ENCODE measurements around the gene GPR62. TPM values are rescaled to one million over a fixed set of nuclear protein-coding genes. Genes with fewer than 3 reads are reported as not detected.

GPR62 gene
- polyA plus RNA-seq, 3 donors = not detected

DNA sequence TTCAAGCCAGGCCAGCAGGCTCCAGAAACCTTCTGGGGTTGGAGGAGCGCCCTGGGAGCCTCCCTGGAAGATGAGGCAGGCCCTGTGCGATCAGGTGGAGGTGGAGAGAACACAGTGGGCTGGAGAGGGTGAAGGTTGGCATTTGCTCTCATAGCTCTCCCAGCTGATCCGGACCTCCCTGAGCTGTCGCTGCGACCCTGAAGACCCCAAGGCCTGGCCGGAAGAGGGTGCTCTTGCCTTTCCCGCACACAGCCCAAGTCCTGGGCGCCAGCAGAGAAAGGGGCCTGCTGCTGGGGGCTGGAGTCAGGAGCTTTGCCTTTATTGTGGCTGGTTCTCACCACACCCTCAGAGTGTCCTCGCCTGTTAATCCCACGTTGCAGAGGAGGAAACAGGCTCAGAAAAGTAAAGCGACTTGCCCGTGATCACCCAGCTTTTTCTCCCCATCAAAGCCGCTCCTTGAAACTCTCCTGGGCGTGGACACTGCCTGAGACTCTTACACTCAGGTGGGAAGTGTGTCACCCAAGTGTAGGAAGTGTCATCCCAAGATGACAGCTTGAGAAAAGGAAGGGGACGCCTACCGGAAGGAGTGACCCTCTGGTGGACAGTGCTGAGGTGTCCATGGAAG lies 49.1 kb downstream of the GPR62 start:
- Histone ChIP-seq H3K27me3 (ENCODE audit: control insufficient read depth in 2 of 2, insufficient read depth in 2 of 2, low read length in 2 of 2) (no peaks in the 10 kb centered on the region), H3K79me2 (ENCODE audit: insufficient read depth, low read length) (no peaks in the 10 kb centered on the region), H3K4me2 (replicated peaks; ENCODE audit: extremely low read depth, low read length, poor library complexity, severe bottlenecking) (no peak overlapping the region), H3K27ac (ENCODE audit: low read depth in 1 of 2, low read length in 2 of 2) (no peak overlapping the region), H2AFZ (ENCODE audit: insufficient read depth, low read depth, low read length, poor library complexity, severe bottlenecking) (no peak overlapping the region), H3K9me3 (replicated peaks in 1 of 2; ENCODE audit: control insufficient read depth in 1 of 2, insufficient read depth in 1 of 2, low read length in 2 of 2) (no peaks in the 10 kb centered on the region), H3K4me1 (ENCODE audit: control insufficient read depth in 1 of 2, insufficient read depth in 2 of 2, low read length in 2 of 2) (peaks cover 22 to 29% of the 10 kb centered on the region in 2 donors), H3K36me3 (replicated peaks in 1 of 2; ENCODE audit: control insufficient read depth in 1 of 2, insufficient read depth in 2 of 2, low read length in 2 of 2) (no peaks in the 10 kb centered on the region), H3K9ac (ENCODE audit: insufficient read depth, low read length, poor library complexity, severe bottlenecking) (no peak overlapping the region), H3K4me3 (replicated peaks in 1 of 3; ENCODE audit: low read depth in 2 of 3, low read length in 3 of 3) (no peak overlapping the region), H4K20me1 (ENCODE audit: insufficient read depth, low read length) (no peaks in the 10 kb centered on the region)
- intact Hi-C loops (cut with micrococcal nuclease) = loop anchor here in 1 of 2 donors (5.0 kb wide), 1 partner anchor 48 kb away; no protein-coding TSS in a partner anchor
- WGBS (ENCODE audit: insufficient coverage) = 91% methylated on average over 8 of the region's 16 CpGs
- Mint-ChIP-seq H3K27ac (no peak overlapping the region), H3K4me3 (no peak overlapping the region), H3K27me3 (ENCODE audit: low read depth in 3 of 3) (peaks cover 0 to 7% (median 5%) of the 10 kb centered on the region in 3 donors), H3K4me1 (peaks cover 23% of the 10 kb centered on the region), H3K36me3 (no peaks in the 10 kb centered on the region), H3K9me3 (no peaks in the 10 kb centered on the region)
- TF ChIP-seq, protein P1, sequence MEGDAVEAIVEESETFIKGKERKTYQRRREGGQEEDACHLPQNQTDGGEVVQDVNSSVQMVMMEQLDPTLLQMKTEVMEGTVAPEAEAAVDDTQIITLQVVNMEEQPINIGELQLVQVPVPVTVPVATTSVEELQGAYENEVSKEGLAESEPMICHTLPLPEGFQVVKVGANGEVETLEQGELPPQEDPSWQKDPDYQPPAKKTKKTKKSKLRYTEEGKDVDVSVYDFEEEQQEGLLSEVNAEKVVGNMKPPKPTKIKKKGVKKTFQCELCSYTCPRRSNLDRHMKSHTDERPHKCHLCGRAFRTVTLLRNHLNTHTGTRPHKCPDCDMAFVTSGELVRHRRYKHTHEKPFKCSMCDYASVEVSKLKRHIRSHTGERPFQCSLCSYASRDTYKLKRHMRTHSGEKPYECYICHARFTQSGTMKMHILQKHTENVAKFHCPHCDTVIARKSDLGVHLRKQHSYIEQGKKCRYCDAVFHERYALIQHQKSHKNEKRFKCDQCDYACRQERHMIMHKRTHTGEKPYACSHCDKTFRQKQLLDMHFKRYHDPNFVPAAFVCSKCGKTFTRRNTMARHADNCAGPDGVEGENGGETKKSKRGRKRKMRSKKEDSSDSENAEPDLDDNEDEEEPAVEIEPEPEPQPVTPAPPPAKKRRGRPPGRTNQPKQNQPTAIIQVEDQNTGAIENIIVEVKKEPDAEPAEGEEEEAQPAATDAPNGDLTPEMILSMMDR (IDR thresholded peaks at IDR 0.05) = no peak
- no peak for DNase-seq

DNA sequence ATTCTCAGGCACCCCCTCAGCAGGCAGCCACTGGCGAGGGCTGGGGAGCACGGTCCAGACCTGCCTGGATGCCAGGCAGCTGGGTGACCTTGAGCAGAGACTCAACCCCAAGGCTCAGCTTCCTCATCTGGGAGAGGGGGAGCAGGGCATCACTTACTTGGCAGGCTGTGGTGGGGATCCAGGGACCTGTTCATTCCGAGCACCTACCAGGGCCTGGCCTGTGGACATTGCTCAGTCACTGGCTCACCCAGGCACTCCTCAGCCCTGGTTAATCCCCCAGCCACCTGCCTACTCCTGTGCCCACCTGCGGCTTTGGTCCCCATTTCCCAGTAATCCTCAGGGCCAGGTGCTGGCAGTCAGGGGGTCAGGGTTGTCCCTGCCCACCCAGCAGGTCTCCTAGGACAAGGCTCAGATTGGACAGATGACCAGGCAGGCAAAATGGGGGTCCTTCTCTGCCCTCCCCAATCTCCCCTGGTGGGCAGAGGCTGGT lies 49.8 kb downstream of the GPR62 start:
- TF ChIP-seq, protein P1 (IDR thresholded peaks at IDR 0.05) = no peak
- Mint-ChIP-seq H3K4me1 (peaks cover 23% of the 10 kb centered on the region), H3K4me3 (no peak overlapping the region), H3K27ac (no peak overlapping the region), H3K36me3 (no peaks in the 10 kb centered on the region), H3K27me3 (ENCODE audit: low read depth in 3 of 3) (peaks cover 0 to 7% (median 5%) of the 10 kb centered on the region in 3 donors), H3K9me3 (no peaks in the 10 kb centered on the region)
- Histone ChIP-seq H3K79me2 (ENCODE audit: insufficient read depth, low read length) (no peaks in the 10 kb centered on the region), H2AFZ (ENCODE audit: insufficient read depth, low read depth, low read length, poor library complexity, severe bottlenecking) (peak overlapping the region; percentile 59), H3K9ac (ENCODE audit: insufficient read depth, low read length, poor library complexity, severe bottlenecking) (no peak overlapping the region), H3K27me3 (ENCODE audit: control insufficient read depth in 2 of 2, insufficient read depth in 2 of 2, low read length in 2 of 2) (no peaks in the 10 kb centered on the region), H3K36me3 (replicated peaks in 1 of 2; ENCODE audit: control insufficient read depth in 1 of 2, insufficient read depth in 2 of 2, low read length in 2 of 2) (no peaks in the 10 kb centered on the region), H3K4me2 (replicated peaks; ENCODE audit: extremely low read depth, low read length, poor library complexity, severe bottlenecking) (no peak overlapping the region), H3K4me3 (replicated peaks in 1 of 3; ENCODE audit: low read depth in 2 of 3, low read length in 3 of 3) (no peak overlapping the region), H3K4me1 (ENCODE audit: control insufficient read depth in 1 of 2, insufficient read depth in 2 of 2, low read length in 2 of 2) (peaks cover 22 to 29% of the 10 kb centered on the region in 2 donors), H3K9me3 (replicated peaks in 1 of 2; ENCODE audit: control insufficient read depth in 1 of 2, insufficient read depth in 1 of 2, low read length in 2 of 2) (no peaks in the 10 kb centered on the region), H4K20me1 (ENCODE audit: insufficient read depth, low read length) (no peaks in the 10 kb centered on the region), H3K27ac (ENCODE audit: low read depth in 1 of 2, low read length in 2 of 2) (no peak overlapping the region)
- DNase-seq = no peak
- 94% methylated on average over 4 of the region's 4 CpGs for WGBS (ENCODE audit: insufficient coverage)
- intact Hi-C loops (cut with micrococcal nuclease) = loop anchor here in 1 of 2 donors (5.0 kb wide), 1 partner anchor 47 kb away; no protein-coding TSS in a partner anchor
